HG03571 (cell line): ENCODE measurements around the gene ABCA9.
"Not testable (repeated sequence)": the region's sequence is repeated elsewhere in the genome, so short reads cannot be mapped to it uniquely, and the experiment has no call there.

ENCODE experiments used
- ATAC-seq: cut with Tn5 transposase; IDR thresholded peaks from one replicate; pipeline ENCODE4 v1.9.1; 2021; ENCODE audit not compliant: unreplicated experiment

Gene ABCA9

DNA sequence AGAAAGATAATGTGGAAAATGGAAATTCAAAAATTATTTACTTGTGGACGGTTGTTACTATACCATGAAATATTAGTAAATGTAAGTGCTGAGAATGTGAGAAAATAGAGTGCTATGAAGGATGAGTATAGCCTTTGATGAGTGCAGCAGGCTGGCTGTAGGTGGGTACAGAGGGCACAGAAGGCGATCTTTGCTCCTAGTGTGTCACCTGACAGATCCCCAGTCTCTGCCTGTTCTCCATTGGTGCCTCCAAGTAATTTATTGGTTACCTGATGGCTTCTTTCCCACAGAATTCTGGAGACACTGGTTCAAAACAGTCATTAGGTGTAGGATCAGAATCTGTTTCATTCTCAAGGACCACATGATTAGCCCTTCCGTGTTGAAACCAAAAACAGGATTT is 28.9 kb downstream of the ABCA9 start:
- no peak for ATAC-seq

GRCh38 chr17:69030169-69030568 is 30.6 kb downstream of the ABCA9 start:
- ATAC-seq = no peak

DNA sequence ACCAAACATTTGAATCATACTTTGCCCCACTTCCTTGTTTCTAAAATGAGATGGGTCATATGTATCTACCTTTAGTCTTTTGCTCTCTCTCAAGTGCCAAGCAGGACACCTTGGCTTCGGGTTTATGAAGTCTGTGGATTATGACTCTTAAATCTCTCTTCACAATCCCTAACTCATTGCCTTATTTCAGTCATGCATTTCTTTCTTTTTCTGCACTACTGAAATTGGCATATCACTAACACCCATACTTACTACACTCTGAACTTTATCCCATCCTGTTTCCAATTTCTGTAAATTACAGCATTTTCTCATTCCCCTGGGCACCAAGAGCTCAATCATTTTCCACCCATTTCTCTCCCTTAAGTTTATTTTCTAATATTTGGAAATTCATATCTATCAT is 42.0 kb downstream of the ABCA9 start:
- no peak for ATAC-seq

DNA sequence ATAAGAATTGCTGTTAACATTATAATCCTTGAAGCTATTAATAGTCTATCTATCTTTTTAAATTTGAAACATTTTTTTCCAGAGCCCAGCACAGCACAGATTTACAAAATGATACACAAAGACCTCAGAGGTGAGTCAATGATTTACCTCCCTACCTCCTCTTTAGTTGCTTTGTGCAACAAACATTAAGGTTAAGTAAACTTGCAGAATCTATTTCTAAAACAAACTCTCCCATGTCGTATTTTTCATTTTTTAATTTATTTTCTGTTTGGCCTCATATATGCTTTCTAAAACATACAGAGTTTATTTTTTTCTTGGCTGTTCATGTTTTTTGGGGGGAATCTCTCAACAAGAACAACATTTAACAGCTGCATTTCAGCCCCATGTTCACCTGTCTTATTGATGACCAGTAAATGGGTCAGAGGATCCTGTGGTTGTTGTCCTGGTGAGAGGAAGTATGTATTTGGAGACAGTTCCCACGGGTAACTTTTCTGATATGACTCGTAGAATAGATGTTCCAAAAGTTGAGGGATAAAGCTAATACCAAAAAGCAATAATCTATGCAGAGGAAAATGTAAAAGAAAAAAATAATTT is 42.6 kb downstream of the ABCA9 start:
- no peak for ATAC-seq

DNA sequence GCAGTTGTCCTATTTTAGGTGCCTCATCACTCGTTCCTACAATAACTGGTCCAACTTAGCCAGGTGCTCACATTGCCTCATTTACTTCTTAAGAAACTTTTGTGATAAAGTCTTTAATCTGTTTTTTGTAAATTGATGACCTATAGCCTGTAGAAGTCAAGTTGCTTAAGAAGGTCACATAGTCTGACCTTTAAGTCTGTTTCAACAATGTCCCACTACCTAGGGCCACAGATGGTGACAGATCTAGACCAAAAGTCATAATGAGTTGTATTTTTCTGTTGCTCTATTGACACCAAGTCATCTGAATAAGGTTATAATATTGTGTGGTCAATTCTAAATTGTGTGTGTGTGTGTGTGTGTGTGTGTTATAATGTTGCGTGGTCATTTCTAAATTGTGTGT is 45.1 kb downstream of the ABCA9 start:
- no peak for ATAC-seq

- ATAC-seq = no peak
These were observed 47.6 kb downstream of the ABCA9 start for GRCh38 chr17:69012895-69013805.

GRCh38 chr17:69009930-69010329 is 50.8 kb downstream of the ABCA9 start:
- no peak for ATAC-seq

- not testable (repeated sequence) for ATAC-seq
These were observed 56.0 kb downstream of the ABCA9 start for GRCh38 chr17:69004759-69005158.

- not testable (repeated sequence) for ATAC-seq
These were observed 61.0 kb downstream of the ABCA9 start for GRCh38 chr17:68999743-69000142.

DNA sequence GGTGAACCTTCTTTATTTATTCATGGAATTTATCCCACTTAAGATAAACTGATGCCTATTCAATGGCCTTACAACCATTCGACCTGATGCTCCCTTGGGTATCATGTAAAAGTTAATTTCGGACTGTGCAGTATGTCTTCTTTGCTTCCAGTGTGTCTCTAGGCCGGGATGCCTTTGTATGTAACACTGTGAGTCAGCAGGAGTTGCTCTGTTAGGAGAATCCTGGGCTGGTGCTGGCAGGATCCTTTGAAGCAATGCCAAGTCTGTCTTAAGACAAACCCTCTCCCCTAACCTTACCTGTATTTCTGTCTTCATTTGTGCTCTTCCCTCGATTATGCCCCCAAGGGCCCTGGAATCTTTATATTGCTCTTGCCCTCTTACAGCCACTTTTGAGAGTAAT is 67.6 kb downstream of the ABCA9 start:
- no peak for ATAC-seq

DNA sequence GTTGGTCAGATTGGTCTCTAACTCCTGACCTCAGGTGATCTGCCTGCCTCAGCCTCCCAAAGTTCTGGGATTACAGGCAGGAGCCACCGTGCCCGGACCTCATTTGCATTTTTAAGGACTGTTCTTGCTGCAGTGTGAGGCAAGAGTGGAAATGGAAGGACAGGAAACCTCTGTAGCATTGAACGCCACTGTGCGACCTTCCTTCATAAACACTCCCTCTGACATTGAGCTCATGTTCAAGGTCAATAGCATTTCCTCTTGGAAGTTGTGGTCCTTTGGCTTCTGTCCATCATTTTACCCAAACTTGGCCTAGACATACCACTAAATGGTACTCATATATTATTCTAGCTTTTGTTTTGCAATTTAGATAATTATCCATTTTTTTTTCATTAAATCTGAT is 72.8 kb downstream of the ABCA9 start:
- ATAC-seq = no peak

DNA sequence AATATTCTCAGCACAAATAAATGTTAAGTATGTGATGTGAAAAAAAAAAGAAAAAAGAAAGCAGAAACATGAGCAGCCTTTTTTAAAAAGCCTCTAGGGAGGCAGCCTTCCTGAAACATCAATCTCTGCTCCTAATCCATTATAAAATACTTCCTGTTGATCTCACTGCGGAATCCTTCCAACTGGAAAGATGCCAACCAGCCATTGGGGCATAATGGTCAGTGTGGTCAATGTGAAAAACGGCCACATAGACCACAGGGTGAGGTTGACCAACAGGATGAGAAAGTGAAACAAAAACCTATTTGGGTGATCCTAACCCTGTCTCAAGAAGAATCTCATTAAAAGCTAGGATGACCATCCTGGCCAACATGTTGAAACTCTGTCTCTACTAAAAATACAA is 79.4 kb downstream of the ABCA9 start:
- peak; percentile 53 for ATAC-seq

DNA sequence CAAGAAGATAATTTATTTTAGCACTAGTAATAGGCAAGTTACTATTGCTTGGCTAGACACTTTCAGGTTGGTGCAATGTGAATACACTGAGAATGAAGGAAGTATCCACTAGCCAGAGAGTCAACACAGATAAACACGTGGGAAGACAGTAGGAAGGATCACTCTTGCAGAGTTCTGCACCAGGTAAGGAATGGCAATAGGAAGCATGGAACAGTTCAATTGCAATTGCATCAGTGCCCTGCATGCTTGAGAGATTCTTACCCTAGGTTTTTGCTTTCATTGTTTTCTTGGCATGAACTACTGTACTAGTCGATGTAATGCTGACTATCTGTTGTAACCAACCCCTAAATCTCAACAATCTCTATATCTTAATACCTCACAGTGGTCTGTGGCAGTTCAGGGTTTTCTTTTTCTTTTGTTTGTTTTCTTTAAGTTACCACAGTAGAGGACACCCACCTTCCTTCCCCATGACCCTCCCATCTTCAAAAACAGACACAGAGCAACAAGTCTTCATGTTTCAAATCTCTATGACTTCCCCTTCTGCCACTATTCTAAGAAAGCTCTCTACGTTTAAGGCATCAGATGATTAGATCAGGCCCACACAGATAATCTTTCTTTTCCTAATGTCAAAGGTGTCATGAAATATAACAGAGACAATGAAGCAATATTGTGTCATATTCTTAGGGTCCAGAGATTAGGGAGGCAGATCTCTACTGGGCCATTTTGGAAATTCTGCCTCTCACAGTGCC is 87.5 kb downstream of the ABCA9 start:
- ATAC-seq = no peak

GRCh38 chr17:68972119-68972704 is 88.5 kb downstream of the ABCA9 start:
- no peak for ATAC-seq

DNA sequence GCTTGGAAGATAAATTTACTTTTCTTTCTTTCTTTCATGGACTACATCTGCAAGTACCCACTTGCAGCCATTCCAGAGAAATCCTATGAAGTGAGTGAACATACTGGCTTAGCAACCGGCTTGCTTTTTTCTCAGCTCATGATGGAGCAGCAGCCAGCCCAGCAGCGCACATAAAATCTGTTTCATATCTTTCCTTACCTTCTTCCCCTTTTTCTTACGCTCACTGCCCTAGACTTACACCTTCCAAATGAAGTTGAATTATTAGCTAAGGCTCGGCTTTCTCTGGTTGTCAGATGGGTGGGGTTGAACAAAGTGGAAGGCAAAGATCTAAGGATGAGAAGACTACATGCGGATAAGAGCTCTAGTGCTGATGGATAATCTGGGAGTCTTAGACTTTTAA is 91.6 kb downstream of the ABCA9 start:
- no peak for ATAC-seq

- no peak for ATAC-seq
These were observed 96.8 kb downstream of the ABCA9 start for GRCh38 chr17:68963958-68964357.

GRCh38 chr17:68961214-68961882 is 99.4 kb downstream of the ABCA9 start:
- no peak for ATAC-seq

DNA sequence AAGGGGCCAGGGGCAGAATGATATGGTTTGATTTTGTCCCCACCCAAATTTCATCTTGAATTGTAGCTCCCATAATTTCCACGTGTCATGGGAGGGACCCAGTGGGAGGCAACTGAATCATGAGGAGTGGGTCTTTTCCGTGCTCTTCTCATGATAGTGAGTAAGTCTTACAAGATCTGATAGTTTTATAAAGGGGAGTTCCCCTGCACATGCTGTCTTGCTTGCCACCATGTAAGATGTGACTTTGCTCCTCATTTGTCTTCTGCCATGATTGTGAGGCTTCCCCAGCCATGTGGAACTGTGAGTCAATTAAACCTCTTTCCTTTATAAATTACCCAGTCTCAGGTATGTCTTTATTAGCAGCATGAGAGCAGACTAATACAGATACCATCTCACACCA is 101.6 kb downstream of the ABCA9 start:
- not testable (repeated sequence) for ATAC-seq

- ATAC-seq = no peak
These were observed 102.8 kb downstream of the ABCA9 start for GRCh38 chr17:68957944-68958343.

- ATAC-seq = no peak
These were observed 105.4 kb downstream of the ABCA9 start, which contains the start of gene ABCA8 for GRCh38 chr17:68955181-68955841. Gene ABCA8 (minus strand): TSS chr17:68955392. CDS start chr17:68942034, 13,358 bp downstream.
